Measurements from ENCODE around the gene TBC1D14.

GRCh38 chr4:6873792-6874461 is 35.7 kb upstream of the TBC1D14 start:
- TF ChIP-seq CTCF (IDR thresholded peaks at IDR 0.05; ENCODE audit: low read depth, low read length) = peak; percentile 87
- no peak for TF ChIP-seq EZH2phosphoT487 (IDR thresholded peaks at IDR 0.05; ENCODE audit: low read depth)
